Retinal pigment epithelial cell (primary cell): ENCODE results near the gene NLK.
"Not testable (repeated sequence)": the region's sequence is repeated elsewhere in the genome, so short reads cannot be mapped to it uniquely, and the experiment has no call there.

ENCODE experiments used
- DNase-seq: peaks from one replicate; pipeline ENCODE4 v3.0.0-alpha.2; 2010; ENCODE audit warnings: low read depth
- H3K4me3 ChIP-seq: 2 replicates; pipeline ENCODE4 v1.5.1; 2011; ENCODE audit warnings: mild to moderate bottlenecking, low read length, control low read depth, moderate library complexity
- TF ChIP-seq, protein P1 (sequence below): conservative IDR thresholded peaks from 2 replicates; pipeline ENCODE4 v1.5.1; 2011; ENCODE audit warnings: low read depth, low read length, control low read depth, inconsistent platforms

Gene NLK

DNA sequence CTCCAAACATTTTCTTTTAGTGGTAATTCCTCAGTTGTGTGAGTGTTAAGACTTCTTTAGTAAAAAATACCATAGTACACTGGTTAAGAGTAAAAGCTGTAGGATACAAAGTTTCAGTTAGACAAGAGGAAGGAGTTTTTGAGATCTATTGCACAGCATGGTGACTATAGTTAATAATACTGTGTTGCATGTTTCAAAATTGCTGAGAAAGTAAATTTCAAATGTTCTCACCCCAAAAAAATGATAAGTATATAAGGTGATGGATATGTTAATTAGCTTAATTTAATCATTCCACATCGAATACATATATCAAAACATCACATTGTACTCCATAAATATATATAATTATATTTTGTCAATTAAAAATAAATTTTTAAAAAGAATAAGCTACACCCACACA is 22.0 kb upstream of the NLK start:
- no peak overlapping the region for H3K4me3 ChIP-seq
- DNase-seq: no peak
- TF ChIP-seq, protein P1, sequence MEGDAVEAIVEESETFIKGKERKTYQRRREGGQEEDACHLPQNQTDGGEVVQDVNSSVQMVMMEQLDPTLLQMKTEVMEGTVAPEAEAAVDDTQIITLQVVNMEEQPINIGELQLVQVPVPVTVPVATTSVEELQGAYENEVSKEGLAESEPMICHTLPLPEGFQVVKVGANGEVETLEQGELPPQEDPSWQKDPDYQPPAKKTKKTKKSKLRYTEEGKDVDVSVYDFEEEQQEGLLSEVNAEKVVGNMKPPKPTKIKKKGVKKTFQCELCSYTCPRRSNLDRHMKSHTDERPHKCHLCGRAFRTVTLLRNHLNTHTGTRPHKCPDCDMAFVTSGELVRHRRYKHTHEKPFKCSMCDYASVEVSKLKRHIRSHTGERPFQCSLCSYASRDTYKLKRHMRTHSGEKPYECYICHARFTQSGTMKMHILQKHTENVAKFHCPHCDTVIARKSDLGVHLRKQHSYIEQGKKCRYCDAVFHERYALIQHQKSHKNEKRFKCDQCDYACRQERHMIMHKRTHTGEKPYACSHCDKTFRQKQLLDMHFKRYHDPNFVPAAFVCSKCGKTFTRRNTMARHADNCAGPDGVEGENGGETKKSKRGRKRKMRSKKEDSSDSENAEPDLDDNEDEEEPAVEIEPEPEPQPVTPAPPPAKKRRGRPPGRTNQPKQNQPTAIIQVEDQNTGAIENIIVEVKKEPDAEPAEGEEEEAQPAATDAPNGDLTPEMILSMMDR: no peak

DNA sequence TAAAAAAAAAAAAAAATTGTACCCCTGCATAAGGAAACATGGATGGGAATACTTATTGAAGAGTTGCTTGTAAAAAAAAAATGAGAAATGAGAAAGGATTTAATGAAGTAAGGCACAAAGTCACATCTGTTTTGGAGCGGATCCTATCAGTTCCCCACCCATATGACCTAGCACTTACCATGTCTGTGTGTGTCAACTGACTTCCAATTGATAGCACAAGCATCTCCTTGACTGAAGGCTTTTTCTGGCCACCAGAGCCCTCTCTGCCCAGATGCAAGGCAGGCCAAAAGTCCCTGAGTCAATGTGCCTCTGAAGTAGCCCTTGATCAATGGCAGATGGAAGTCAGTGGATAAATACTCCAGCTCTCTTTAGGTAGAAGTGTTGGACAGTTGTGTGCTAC is 13.4 kb upstream of the NLK start:
- DNase-seq: no peak
- H3K4me3 ChIP-seq: no peak overlapping the region
- TF ChIP-seq, protein P1: no peak

DNA sequence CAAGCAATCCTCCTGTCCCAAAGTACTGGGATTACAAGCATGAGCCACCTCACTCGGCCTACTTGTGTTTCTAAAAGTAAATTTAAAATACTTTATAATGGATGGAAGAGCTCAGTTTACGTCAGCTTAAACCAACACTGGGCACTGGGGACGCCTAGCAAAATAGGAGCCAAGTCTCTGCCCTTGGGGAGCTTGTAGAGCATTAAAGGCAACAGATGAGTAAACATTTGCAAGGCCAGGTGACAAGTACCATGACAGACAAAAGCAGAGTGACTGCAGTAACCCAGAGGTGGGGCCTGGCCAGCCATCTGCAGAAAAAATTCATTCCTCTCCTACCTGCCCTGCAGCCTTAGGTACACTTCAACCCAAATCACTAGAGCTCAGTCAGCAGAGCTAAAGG is 12.1 kb upstream of the NLK start:
- TF ChIP-seq, protein P1: no peak
- H3K4me3 ChIP-seq: no peak overlapping the region
- DNase-seq: no peak

DNA sequence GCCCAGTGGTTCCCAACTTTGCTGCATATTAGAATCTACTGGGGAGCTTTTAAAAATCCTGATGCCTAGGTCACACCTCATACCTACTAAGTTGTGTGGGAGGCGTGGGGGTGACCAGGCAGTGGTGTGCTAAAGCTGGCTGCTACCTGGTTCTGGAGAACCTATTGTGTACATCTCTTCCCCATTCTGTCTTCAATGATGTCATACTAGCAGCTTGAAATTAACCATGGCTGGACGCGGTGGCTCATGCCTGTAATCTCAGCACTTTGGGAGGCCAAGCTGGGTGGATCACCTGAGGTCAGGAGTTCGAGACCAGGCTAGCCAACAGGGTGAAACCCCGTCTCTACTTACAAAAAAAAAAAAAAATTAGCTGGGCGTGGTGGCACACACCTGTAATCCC is 11.3 kb upstream of the NLK start:
- TF ChIP-seq, protein P1: no peak
- DNase-seq: no peak
- no peak overlapping the region for H3K4me3 ChIP-seq

DNA sequence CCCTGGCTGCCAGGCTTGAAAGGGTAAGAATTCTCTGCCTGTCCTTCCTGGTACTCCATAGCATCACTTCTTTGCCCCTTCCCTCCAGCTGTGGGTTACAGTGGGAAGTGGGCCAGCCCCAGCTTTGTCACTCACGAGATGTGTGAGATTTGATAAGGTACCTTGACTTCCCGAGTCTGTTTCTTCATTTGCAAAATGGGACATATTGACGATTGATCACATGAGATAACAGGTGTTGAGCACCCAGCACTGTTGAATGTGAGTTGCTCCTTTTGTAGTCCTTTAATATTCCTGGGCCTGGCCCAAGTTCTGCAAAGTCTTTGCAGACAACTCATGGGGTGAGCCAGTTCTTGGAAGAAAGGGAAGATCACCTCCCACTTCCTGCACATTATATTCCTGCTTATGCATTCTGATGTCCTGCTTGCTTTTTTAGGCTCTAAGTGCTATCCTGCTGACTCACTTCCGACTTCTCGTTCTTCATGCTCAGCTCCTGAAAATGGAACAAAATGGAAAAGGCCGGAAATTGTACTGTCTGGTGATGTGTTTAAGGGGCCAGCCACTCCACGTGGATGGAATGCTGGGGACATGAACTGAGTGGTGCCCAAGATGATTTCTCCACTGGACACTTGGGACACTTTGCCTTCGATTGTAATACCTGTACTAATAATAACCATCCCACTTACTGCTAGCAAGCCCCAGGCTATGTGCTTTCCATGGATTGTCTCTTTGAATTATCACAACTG is 8.3 kb upstream of the NLK start:
- TF ChIP-seq, protein P1: no peak
- no peak for DNase-seq
- H3K4me3 ChIP-seq: no peak overlapping the region

DNA sequence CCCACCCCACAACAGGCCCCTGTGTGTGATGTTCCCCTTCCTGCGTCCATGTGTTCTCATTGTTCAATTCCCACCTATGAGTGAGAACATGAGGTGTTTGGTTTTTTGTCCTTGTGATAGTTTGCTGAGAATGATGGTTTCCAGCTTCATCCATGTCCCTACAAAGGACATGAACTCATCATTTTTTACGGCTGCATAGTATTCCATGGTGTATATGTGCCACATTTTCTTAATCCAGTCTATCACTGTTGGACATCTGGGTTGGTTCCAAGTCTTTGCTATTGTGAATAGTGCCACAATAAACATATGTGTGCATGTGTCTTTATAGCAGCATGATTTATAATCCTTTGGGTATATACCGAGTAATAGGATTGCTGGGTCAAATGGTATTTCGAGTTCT is 7.0 kb upstream of the NLK start:
- not testable (repeated sequence) for DNase-seq, H3K4me3 ChIP-seq

DNA sequence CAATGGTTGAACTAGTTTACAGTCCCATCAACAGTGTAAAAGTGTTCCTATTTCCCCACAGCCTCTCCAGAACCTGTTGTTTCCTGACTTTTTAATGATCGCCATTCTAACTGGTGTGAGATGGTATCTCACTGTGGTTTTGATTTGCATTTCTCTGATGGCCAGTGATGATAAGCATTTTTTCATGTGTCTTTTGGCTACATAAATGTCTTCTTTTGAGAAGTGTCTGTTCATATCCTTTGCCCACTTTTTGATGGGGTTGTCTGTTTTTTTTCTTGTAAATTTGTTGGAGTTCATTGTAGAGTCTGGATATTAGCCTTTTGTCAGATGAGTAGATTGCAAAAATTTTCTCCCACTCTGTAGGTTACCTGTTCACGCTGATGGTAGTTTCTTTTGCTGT is 6.6 kb upstream of the NLK start:
- not testable (repeated sequence) for H3K4me3 ChIP-seq, DNase-seq

DNA sequence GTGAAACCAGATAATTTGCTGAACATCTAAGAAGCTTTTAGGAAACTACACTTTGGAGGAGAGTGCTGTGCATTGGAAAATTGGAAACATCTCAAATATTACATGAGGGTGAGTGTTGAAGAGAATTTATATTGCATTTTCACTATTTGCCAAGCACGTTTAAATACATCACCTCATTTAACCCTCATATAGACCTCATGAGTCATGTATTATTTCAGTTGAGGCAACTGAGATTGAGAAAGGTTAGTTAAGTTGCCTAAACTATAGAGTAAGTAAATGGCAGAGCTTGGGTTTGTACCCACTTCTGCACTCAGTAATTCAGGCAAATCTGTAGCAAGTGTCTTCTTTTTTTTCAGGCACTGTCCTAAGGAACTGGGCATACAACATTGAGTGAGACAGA is 3.7 kb upstream of the NLK start:
- H3K4me3 ChIP-seq: no peak overlapping the region

More for the DNA sequence above, 3.7 kb upstream of the NLK start:
- TF ChIP-seq, protein P1: no peak
- no peak for DNase-seq
